ENCODE measurements around the gene G0S2.
A peak's percentile ranks its signal among the peaks of the same experiment; 100 is the strongest.

G0S2 gene

GRCh38 chr1:209648931-209649776, 26.1 kb upstream of the G0S2 start:
- no peak for DNase-seq

GRCh38 chr1:209650454-209650853, 24.8 kb upstream of the G0S2 start:
- DNase-seq, result no peak

- no peak for DNase-seq
Observed at GRCh38 chr1:209651138-209651587, 24.0 kb upstream of the G0S2 start.

- no peak for DNase-seq
Observed at GRCh38 chr1:209652121-209652735, 23.0 kb upstream of the G0S2 start, which contains the start of gene LAMB3. Gene LAMB3, minus strand, starts transcription at chr1:209652425. Its CDS starts 1,481 bp downstream, at chr1:209650944.

GRCh38 chr1:209652873-209653401, 22.3 kb upstream of the G0S2 start:
- peak; percentile 77 for DNase-seq

GRCh38 chr1:209653915-209654351, 21.3 kb upstream of the G0S2 start:
- no peak for DNase-seq

GRCh38 chr1:209655411-209656231, 19.6 kb upstream of the G0S2 start:
- no peak for DNase-seq

GRCh38 chr1:209657140-209657879, 17.9 kb upstream of the G0S2 start:
- DNase-seq, result no peak

- no peak for DNase-seq
Observed at GRCh38 chr1:209657918-209658317, 17.3 kb upstream of the G0S2 start.

GRCh38 chr1:209659909-209660308, 15.3 kb upstream of the G0S2 start:
- no peak for DNase-seq

- DNase-seq, result no peak
Observed at GRCh38 chr1:209661071-209661470, 14.1 kb upstream of the G0S2 start.

- DNase-seq, result no peak
Observed at GRCh38 chr1:209662879-209663327, 12.3 kb upstream of the G0S2 start.

GRCh38 chr1:209667103-209667502, 8.1 kb upstream of the G0S2 start:
- DNase-seq, result no peak

GRCh38 chr1:209667708-209668107, 7.5 kb upstream of the G0S2 start:
- no peak for DNase-seq

GRCh38 chr1:209670441-209671082, 4.7 kb upstream of the G0S2 start:
- DNase-seq, result no peak

GRCh38 chr1:209672705-209673630, 2.2 kb upstream of the G0S2 start:
- no peak for DNase-seq

GRCh38 chr1:209673631-209674417, 1.4 kb upstream of the G0S2 start:
- DNase-seq, result no peak

- peak; percentile 55 for DNase-seq
Observed at GRCh38 chr1:209675565-209676154, 448 bp downstream of the G0S2 start.

GRCh38 chr1:209678981-209679539, 3.8 kb downstream of the G0S2 start:
- no peak for DNase-seq

Data from NCI-H510A treated with DMSO at 0.1 percent for 48 hours (cell line).